A549 (cell line): ENCODE data around the gene CHSY3. TPM values are rescaled to one million over a fixed set of nuclear protein-coding genes. Genes with fewer than 3 reads are reported as not detected.

ENCODE experiments used
- ATAC-seq, 2 experiments: fragments of 200-7000 bp in 1 of 2; fragments of >200 bp in 1 of 2; cut with Nextera tagmentation in 1 of 2; cut with Tn5 transposase in 1 of 2; 3 replicates each; pipeline versions ENCODE4 v1.8.0 to v1.9.1; 2018 to 2020; ENCODE audit warnings: mild to moderate bottlenecking in 1 of 2, moderate library complexity in 1 of 2
- CTCF ChIA-PET: fragments of 300-600 bp; sonication (Branson Sonifier 250); formaldehyde crosslinking; extraction: SDS; loops from one replicate; lab custom pipeline; 2021; ENCODE audit warnings: antibody characterized with exemption, inconsistent platforms; lab: Yijun Ruan, JAX
- POLR2A ChIA-PET: fragments of 350-600 bp; formaldehyde crosslinking; extraction: SDS; loops from one replicate; lab custom pipeline; 2021; ENCODE audit warnings: antibody characterized with exemption, inconsistent platforms; lab: Yijun Ruan, JAX
- DNase-seq, 2 experiments: peaks; one replicate each; pipeline versions ENCODE4 v3.0.0 to v3.0.0-alpha.2; 2011 to 2016; ENCODE audit warnings: low read depth in 1 of 2, low spot score in 1 of 2
- FAIRE-seq: peaks from 2 replicates; lab custom pipeline; 2011; peaks lifted over from hg19 to GRCh38; lab: Jason Lieb, UNC
- H3K27ac ChIP-seq, 2 experiments: fragments of >200 bp; sonication (Bioruptor Twin); formaldehyde crosslinking; 3 replicates each; pipeline ENCODE4 v1.5.1; 2016 to 2017
- H3K4me1 ChIP-seq: fragments of >200 bp; sonication (Bioruptor Twin); formaldehyde crosslinking; 3 replicates; pipeline ENCODE4 v1.6.1; 2016
- H3K4me2 ChIP-seq: fragments of >200 bp; sonication (Bioruptor Twin); formaldehyde crosslinking; 3 replicates; pipeline ENCODE4 v1.6.1; 2016
- H3K4me3 ChIP-seq: fragments of >200 bp; sonication (Bioruptor Twin); formaldehyde crosslinking; 3 replicates; pipeline ENCODE4 v1.5.1; 2016
- H3K9me3 ChIP-seq: fragments of >200 bp; sonication (Bioruptor Twin); formaldehyde crosslinking; 3 replicates; pipeline ENCODE4 v1.6.1; 2016
- BHLHE40 ChIP-seq: IDR thresholded peaks from 2 replicates; pipeline ENCODE4 v1.6.1; 2012; ENCODE audit warnings: low read depth, low read length, inconsistent platforms
- CBX8 ChIP-seq: fragments of 200-600 bp; sonication (generic); IDR thresholded peaks from 2 replicates; pipeline ENCODE4 v1.6.1; 2016
- CHD2 ChIP-seq: fragments of 150-350 bp; IDR thresholded peaks from 2 replicates; pipeline ENCODE4 v1.6.1; 2014; ENCODE audit warnings: low read length; ENCODE audit not compliant: partially characterized antibody
- E2F6 ChIP-seq: IDR thresholded peaks from 2 replicates; pipeline ENCODE4 v1.6.1; 2012; ENCODE audit warnings: low read depth, borderline replicate concordance
- EHF ChIP-seq: fragments of 250-450 bp; sonication (Bioruptor Pico); IDR thresholded peaks from 2 replicates; pipeline ENCODE4 v1.5.0; 2020; ENCODE audit warnings: mild to moderate bottlenecking
- ESRRA ChIP-seq: fragments of 150-350 bp; IDR thresholded peaks from 2 replicates; pipeline ENCODE4 v1.6.1; 2014; ENCODE audit warnings: mild to moderate bottlenecking, low read length, borderline replicate concordance
- FOSB ChIP-seq: fragments of 250-450 bp; sonication (Bioruptor Pico); IDR thresholded peaks from 2 replicates; pipeline ENCODE4 v1.5.0; 2020; ENCODE audit warnings: mild to moderate bottlenecking, moderate library complexity
- GATA3 ChIP-seq: IDR thresholded peaks from 2 replicates; pipeline ENCODE4 v1.6.1; 2012; ENCODE audit warnings: borderline replicate concordance
- HEYL ChIP-seq: fragments of 250-450 bp; sonication (Bioruptor Pico); IDR thresholded peaks from 2 replicates; pipeline ENCODE4 v1.8.0; 2021; ENCODE audit warnings: mild to moderate bottlenecking, moderate library complexity
- HOXA7 ChIP-seq: fragments of 250-450 bp; sonication (Bioruptor Pico); IDR thresholded peaks from 2 replicates; pipeline ENCODE4 v1.5.0; 2020; ENCODE audit warnings: mild to moderate bottlenecking, moderate library complexity
- HOXB5 ChIP-seq: fragments of 250-450 bp; sonication (Bioruptor Pico); IDR thresholded peaks from 2 replicates; pipeline ENCODE4 v1.5.0; 2020; ENCODE audit warnings: mild to moderate bottlenecking, moderate library complexity
- JUN ChIP-seq, 2 experiments: fragments of >200 bp; sonication (Bioruptor Twin); formaldehyde crosslinking; IDR thresholded peaks; 2 replicates in 1 of 2; 3 replicates in 1 of 2; pipeline ENCODE4 v1.6.1; 2016 to 2017
- JUNB ChIP-seq: fragments of >200 bp; sonication (Bioruptor Twin); formaldehyde crosslinking; IDR thresholded peaks from 2 replicates; pipeline ENCODE4 v1.6.1; 2016
- KDM1A ChIP-seq: fragments of 200-600 bp; sonication (generic); IDR thresholded peaks from 2 replicates; pipeline ENCODE4 v1.6.1; 2016; ENCODE audit warnings: low read depth, mild to moderate bottlenecking
- NR3C1 ChIP-seq: fragments of >200 bp; sonication (Bioruptor Twin); formaldehyde crosslinking; IDR thresholded peaks from 3 replicates; pipeline ENCODE4 v1.6.1; 2017
- PHF8 ChIP-seq: fragments of 200-600 bp; sonication (generic); IDR thresholded peaks from 2 replicates; pipeline ENCODE4 v1.6.1; 2016; ENCODE audit warnings: low read depth, mild to moderate bottlenecking, antibody characterized with exemption, moderate library complexity, borderline replicate concordance
- POLR2AphosphoS2 ChIP-seq: conservative IDR thresholded peaks from 2 replicates; pipeline ENCODE4 v1.6.1; 2012; ENCODE audit warnings: low read length, improper control_type of control experiment, inconsistent platforms
- RARB ChIP-seq: fragments of 250-450 bp; sonication (Bioruptor Pico); IDR thresholded peaks from 2 replicates; pipeline ENCODE4 v1.8.0; 2021; ENCODE audit warnings: mild to moderate bottlenecking, moderate library complexity
- RNF2 ChIP-seq: fragments of 200-600 bp; sonication (generic); IDR thresholded peaks from 2 replicates; pipeline ENCODE4 v1.6.1; 2016; ENCODE audit warnings: low read depth, mild to moderate bottlenecking, antibody characterized with exemption, moderate library complexity, borderline replicate concordance
- TFCP2L1 ChIP-seq: fragments of 250-450 bp; sonication (Bioruptor Pico); IDR thresholded peaks from 2 replicates; pipeline ENCODE4 v1.5.0; 2021; ENCODE audit warnings: mild to moderate bottlenecking
- ZFP36 ChIP-seq: fragments of 450-650 bp; IDR thresholded peaks from 2 replicates; pipeline ENCODE4 v1.6.1; 2014; ENCODE audit warnings: borderline replicate concordance; ENCODE audit not compliant: partially characterized antibody
- WGBS: methylation state at CpG from one replicate; pipeline ENCODE4 v1.1.6; 2017; ENCODE audit errors: missing lambda C conversion rate; 5-methylcytosine and 5-hydroxymethylcytosine counted together
- polyA plus RNA-seq, 4 experiments: library from polyadenylated mRNA; depleted of rRNA in 3 of 4; stranded (reverse); fragments of >200 nt; fragmentation: RNase III in 1 of 4; extraction: RNeasy Plus Mini Kit Qiagen cat#74134 plus additional on column Dnase treatment in 1 of 4; gene quantifications; 2 replicates in 3 of 4; 3 replicates in 1 of 4; pipeline ENCODE4 v1.2.3, GENCODE V29; 2011 to 2017
- TF ChIP-seq, protein P1 (sequence below): IDR thresholded peaks from 2 replicates; pipeline ENCODE4 v1.6.1; 2012
- TF ChIP-seq, protein P2 (sequence below): fragments of 200-600 bp; sonication (generic); IDR thresholded peaks from 2 replicates; pipeline ENCODE4 v1.6.1; 2016; ENCODE audit warnings: antibody characterized with exemption, mild to moderate bottlenecking, moderate library complexity

Gene CHSY3
- polyA plus RNA-seq, 2 of the 4 experiments (the other 2 are of a cell fraction) = 0.06 to 0.12 TPM

GRCh38 chr5:129858131-129858675, 46.1 kb upstream of the CHSY3 start:
- no peak for FAIRE-seq
- Histone ChIP-seq H3K4me2 (no peak overlapping the region), H3K4me1 (no peaks in the 10 kb centered on the region), H3K4me3 (no peak overlapping the region), H3K9me3 (no peaks in the 10 kb centered on the region), H3K27ac (no peak overlapping the region)
- no peak for ATAC-seq
- ChIA-PET POLR2A (no interaction called here), CTCF (interaction anchor here (1.0 to 1.3 kb wide), 2 partner anchors 87 to 181 kb away, joined by 3 to 4 read pairs; no protein-coding TSS in a partner anchor)
- DNase-seq = no peak
- TF ChIP-seq POLR2AphosphoS2 (no peak), BHLHE40 (no peak), GATA3 (no peak), ZFP36 (no peak), HOXA7 (CRISPR knock-in tag) (no peak), FOSB (CRISPR knock-in tag) (no peak), KDM1A (no peak), PHF8 (no peak), HEYL (CRISPR knock-in tag) (no peak), JUN (IDR thresholded peaks at IDR 0.05) (no peak), TFCP2L1 (no peak), RNF2 (no peak), E2F6 (no peak), ESRRA (no peak)
- TF ChIP-seq, protein P1, sequence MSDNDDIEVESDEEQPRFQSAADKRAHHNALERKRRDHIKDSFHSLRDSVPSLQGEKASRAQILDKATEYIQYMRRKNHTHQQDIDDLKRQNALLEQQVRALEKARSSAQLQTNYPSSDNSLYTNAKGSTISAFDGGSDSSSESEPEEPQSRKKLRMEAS = no peak

DNA sequence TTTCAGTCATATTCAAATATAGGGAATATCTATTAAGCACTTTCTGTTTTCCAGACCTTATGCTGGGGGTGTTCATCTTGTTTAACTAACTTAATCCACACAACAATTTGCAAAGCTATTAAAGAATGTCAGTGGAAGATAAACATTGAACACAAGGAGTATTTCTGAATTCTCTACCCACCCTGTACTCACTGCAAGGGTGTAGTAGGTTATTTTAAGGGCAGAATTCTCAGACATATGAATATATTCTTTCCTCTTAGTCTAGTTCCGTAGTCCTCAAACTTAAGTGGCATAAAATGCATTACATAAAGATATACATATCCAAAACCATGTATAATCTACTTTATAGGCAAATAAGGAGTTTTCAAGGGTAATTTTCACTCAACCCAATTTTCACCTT, 19.9 kb upstream of the CHSY3 start:
- WGBS = 29% methylated on average over 1 of the region's 1 CpG
- ATAC-seq = no peak
- Histone ChIP-seq H3K4me2 (no peak overlapping the region), H3K9me3 (no peaks in the 10 kb centered on the region)
- TF ChIP-seq, protein P2, sequence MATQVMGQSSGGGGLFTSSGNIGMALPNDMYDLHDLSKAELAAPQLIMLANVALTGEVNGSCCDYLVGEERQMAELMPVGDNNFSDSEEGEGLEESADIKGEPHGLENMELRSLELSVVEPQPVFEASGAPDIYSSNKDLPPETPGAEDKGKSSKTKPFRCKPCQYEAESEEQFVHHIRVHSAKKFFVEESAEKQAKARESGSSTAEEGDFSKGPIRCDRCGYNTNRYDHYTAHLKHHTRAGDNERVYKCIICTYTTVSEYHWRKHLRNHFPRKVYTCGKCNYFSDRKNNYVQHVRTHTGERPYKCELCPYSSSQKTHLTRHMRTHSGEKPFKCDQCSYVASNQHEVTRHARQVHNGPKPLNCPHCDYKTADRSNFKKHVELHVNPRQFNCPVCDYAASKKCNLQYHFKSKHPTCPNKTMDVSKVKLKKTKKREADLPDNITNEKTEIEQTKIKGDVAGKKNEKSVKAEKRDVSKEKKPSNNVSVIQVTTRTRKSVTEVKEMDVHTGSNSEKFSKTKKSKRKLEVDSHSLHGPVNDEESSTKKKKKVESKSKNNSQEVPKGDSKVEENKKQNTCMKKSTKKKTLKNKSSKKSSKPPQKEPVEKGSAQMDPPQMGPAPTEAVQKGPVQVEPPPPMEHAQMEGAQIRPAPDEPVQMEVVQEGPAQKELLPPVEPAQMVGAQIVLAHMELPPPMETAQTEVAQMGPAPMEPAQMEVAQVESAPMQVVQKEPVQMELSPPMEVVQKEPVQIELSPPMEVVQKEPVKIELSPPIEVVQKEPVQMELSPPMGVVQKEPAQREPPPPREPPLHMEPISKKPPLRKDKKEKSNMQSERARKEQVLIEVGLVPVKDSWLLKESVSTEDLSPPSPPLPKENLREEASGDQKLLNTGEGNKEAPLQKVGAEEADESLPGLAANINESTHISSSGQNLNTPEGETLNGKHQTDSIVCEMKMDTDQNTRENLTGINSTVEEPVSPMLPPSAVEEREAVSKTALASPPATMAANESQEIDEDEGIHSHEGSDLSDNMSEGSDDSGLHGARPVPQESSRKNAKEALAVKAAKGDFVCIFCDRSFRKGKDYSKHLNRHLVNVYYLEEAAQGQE = no peak
- TF ChIP-seq EHF (CRISPR knock-in tag) (no peak), HOXB5 (CRISPR knock-in tag) (no peak), JUNB (no peak), CBX8 (no peak), BHLHE40 (no peak), RARB (CRISPR knock-in tag) (no peak), CHD2 (no peak), NR3C1 (no peak)
- TF ChIP-seq, all 56 proteins: peak for 0
- DNase-seq (no peak), FAIRE-seq (no peak)
- ChIA-PET POLR2A (no interaction called here), CTCF (interaction anchor here (0.6 kb wide), 1 partner anchor 1227 kb away, joined by 3 read pairs; no protein-coding TSS in a partner anchor)
- H3K27ac ChIP-seq = no peak overlapping the region
- H3K4me1 ChIP-seq = no peaks in the 10 kb centered on the region
- H3K4me3 ChIP-seq = no peak overlapping the region
